Esophagus squamous epithelium (tissue), 4 donors: Measurements from ENCODE around the gene RRP1.

Experiments
- POLR2A ChIP-seq, 4 donors: fragments of 450-650 bp; IDR thresholded peaks; one replicate each; pipeline ENCODE4 v1.6.1; 2017; ENCODE audit warnings: antibody characterized with exemption in 4 of 4, mild to moderate bottlenecking in 4 of 4, moderate library complexity in 3 of 4
- TF ChIP-seq, protein P1 (sequence below), 6 experiments: fragments of 450-650 bp in 4 of 6; fragments of 200-600 bp in 2 of 6; sonication (generic) in 2 of 6; IDR thresholded peaks; one replicate each; pipeline ENCODE4 v1.5.1; 2016 to 2019; ENCODE audit warnings: antibody characterized with exemption in 6 of 6, mild to moderate bottlenecking in 4 of 6, moderate library complexity in 4 of 6

- TF ChIP-seq, protein P1, sequence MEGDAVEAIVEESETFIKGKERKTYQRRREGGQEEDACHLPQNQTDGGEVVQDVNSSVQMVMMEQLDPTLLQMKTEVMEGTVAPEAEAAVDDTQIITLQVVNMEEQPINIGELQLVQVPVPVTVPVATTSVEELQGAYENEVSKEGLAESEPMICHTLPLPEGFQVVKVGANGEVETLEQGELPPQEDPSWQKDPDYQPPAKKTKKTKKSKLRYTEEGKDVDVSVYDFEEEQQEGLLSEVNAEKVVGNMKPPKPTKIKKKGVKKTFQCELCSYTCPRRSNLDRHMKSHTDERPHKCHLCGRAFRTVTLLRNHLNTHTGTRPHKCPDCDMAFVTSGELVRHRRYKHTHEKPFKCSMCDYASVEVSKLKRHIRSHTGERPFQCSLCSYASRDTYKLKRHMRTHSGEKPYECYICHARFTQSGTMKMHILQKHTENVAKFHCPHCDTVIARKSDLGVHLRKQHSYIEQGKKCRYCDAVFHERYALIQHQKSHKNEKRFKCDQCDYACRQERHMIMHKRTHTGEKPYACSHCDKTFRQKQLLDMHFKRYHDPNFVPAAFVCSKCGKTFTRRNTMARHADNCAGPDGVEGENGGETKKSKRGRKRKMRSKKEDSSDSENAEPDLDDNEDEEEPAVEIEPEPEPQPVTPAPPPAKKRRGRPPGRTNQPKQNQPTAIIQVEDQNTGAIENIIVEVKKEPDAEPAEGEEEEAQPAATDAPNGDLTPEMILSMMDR (IDR thresholded peaks at IDR 0.05): no peak
- TF ChIP-seq POLR2A (IDR thresholded peaks at IDR 0.05): no peak
Observed at GRCh38 chr21:43853851-43854772, 64.7 kb downstream of the RRP1 start.
